Activated naive CD4-positive, alpha-beta T cell treated with anti-CD3 and anti-CD28 coated beads for 36 hours (primary cell): ENCODE results near the gene FASN. TPM values are rescaled to one million over a fixed set of nuclear protein-coding genes. Genes with fewer than 3 reads are reported as not detected.
A peak's percentile ranks its signal among the peaks of the same experiment; 100 is the strongest.

Source experiments
- CTCF ChIA-PET: fragments of 350-600 bp; sonication (Branson Sonifier 250); formaldehyde crosslinking; loops from one replicate; lab custom pipeline; 2021; ENCODE audit warnings: antibody characterized with exemption; lab: Charles Lee
- DNase-seq: peaks from one replicate; pipeline ENCODE4 v3.0.0-alpha.2; 2020
- H3K27ac Mint-ChIP-seq: one replicate; pipeline ENCODE4 v1.8.0; 2021; ENCODE audit warnings: mild to moderate bottlenecking, mixed read lengths
- H3K27me3 Mint-ChIP-seq: one replicate; pipeline ENCODE4 v1.8.0; 2021; ENCODE audit warnings: low read depth, mixed read lengths
- H3K36me3 Mint-ChIP-seq: one replicate; pipeline ENCODE4 v1.8.0; 2021; ENCODE audit warnings: low read depth, mixed read lengths
- H3K4me1 Mint-ChIP-seq: one replicate; pipeline ENCODE4 v1.8.0; 2021; ENCODE audit warnings: low read depth, mixed read lengths
- H3K4me3 Mint-ChIP-seq: one replicate; pipeline ENCODE4 v1.8.0; 2021; ENCODE audit warnings: mild to moderate bottlenecking, moderate library complexity, mixed read lengths
- H3K9me3 Mint-ChIP-seq: one replicate; pipeline ENCODE4 v1.8.0; 2021; ENCODE audit warnings: mixed read lengths
- intact Hi-C: fragments of 100-400 bp; cut with micrococcal nuclease; formaldehyde crosslinking; loops from one replicate; pipeline ENCODE4 v1.15.1; 2023
- total RNA-seq, 2 experiments: library from RNA; stranded (reverse); gene quantifications; one replicate each; pipeline ENCODE4 v1.2.3, GENCODE V29; 2021

FASN gene
- total RNA-seq, 2 experiments from 2014 or later: 183 to 195 TPM

GRCh38 chr17:82065638-82066303, 32.3 kb downstream of the FASN start, which contains the start of gene DUS1L:
TSS of gene DUS1L (minus strand) at chr17:82065804. CDS start at chr17:82065059, 745 bp downstream.
- no peaks in the 10 kb centered on the region for H3K36me3 Mint-ChIP-seq
- H3K27ac Mint-ChIP-seq: peak within 1 kb of the TSS; percentile 90
- peaks cover 14% of the 10 kb centered on the region for H3K4me1 Mint-ChIP-seq
- CTCF ChIA-PET: interaction anchor here (0.6 to 1.8 kb wide), 3 partner anchors 8 to 36 kb away, joined by 4 to 8 read pairs (median 4); no protein-coding TSS in a partner anchor
- no peaks in the 10 kb centered on the region for H3K27me3 Mint-ChIP-seq
- H3K9me3 Mint-ChIP-seq: no peaks in the 10 kb centered on the region
- peak; percentile 74 for DNase-seq
- H3K4me3 Mint-ChIP-seq: peak within 1 kb of the TSS; percentile 87
- intact Hi-C loops: loop anchor here (2.0 kb wide), 1 partner anchor 33 kb away; the partner anchor contains the start of gene FASN

- DNase-seq: no peak
- Mint-ChIP-seq H3K4me1 (peaks cover 14% of the 10 kb centered on the region), H3K27me3 (no peaks in the 10 kb centered on the region), H3K27ac (no peak overlapping the region), H3K9me3 (no peaks in the 10 kb centered on the region), H3K4me3 (peak overlapping the region; percentile 71), H3K36me3 (no peaks in the 10 kb centered on the region)
- intact Hi-C loops: loop anchor here (2.0 kb wide), 1 partner anchor 34 kb away; the partner anchor contains the start of gene FASN
- CTCF ChIA-PET: interaction anchor here (0.6 to 1.8 kb wide), 2 partner anchors 8 to 9 kb away, joined by 4 read pairs; no protein-coding TSS in a partner anchor
Observed at GRCh38 chr17:82065193-82065637, 32.8 kb downstream of the FASN start.

GRCh38 chr17:82064433-82065192, 33.4 kb downstream of the FASN start:
- intact Hi-C loops: loop anchor here (2.0 kb wide), 1 partner anchor 34 kb away; the partner anchor contains the start of gene FASN
- CTCF ChIA-PET: interaction anchor here (1.8 kb wide), 1 partner anchor 8 kb away, joined by 4 read pairs; no protein-coding TSS in a partner anchor
- no peaks in the 10 kb centered on the region for H3K9me3 Mint-ChIP-seq
- H3K4me1 Mint-ChIP-seq: peaks cover 14% of the 10 kb centered on the region
- no peak for DNase-seq
- peak overlapping the region; percentile 50 for H3K27ac Mint-ChIP-seq
- no peaks in the 10 kb centered on the region for H3K36me3 Mint-ChIP-seq
- H3K27me3 Mint-ChIP-seq: no peaks in the 10 kb centered on the region
- peak overlapping the region; percentile 71 for H3K4me3 Mint-ChIP-seq

- intact Hi-C loops: loop anchor here (2.0 kb wide), 1 partner anchor 35 kb away; the partner anchor contains the start of gene FASN
- Mint-ChIP-seq H3K36me3 (no peaks in the 10 kb centered on the region), H3K4me3 (peak overlapping the region; percentile 71), H3K4me1 (peaks cover 14% of the 10 kb centered on the region), H3K27me3 (no peaks in the 10 kb centered on the region), H3K27ac (peak overlapping the region; percentile 50), H3K9me3 (no peaks in the 10 kb centered on the region)
- CTCF ChIA-PET: interaction anchor here (0.6 kb wide), 1 partner anchor 96 kb away, joined by 3 read pairs; no protein-coding TSS in a partner anchor
- DNase-seq: no peak
Observed at GRCh38 chr17:82063424-82064415, 34.3 kb downstream of the FASN start.

- CTCF ChIA-PET: no interaction called here
- no peak overlapping the region for H3K27ac Mint-ChIP-seq
- peaks cover 14% of the 10 kb centered on the region for H3K4me1 Mint-ChIP-seq
- DNase-seq: no peak
- H3K4me3 Mint-ChIP-seq: no peak overlapping the region
- intact Hi-C loops: no loop called here
- H3K36me3 Mint-ChIP-seq: no peaks in the 10 kb centered on the region
- no peaks in the 10 kb centered on the region for H3K9me3 Mint-ChIP-seq
- H3K27me3 Mint-ChIP-seq: no peaks in the 10 kb centered on the region
Observed at GRCh38 chr17:82062984-82063368, 35.1 kb downstream of the FASN start.

GRCh38 chr17:82062076-82062983, 35.7 kb downstream of the FASN start:
- H3K4me3 Mint-ChIP-seq: no peak overlapping the region
- no peak overlapping the region for H3K27ac Mint-ChIP-seq
- peaks cover 2% of the 10 kb centered on the region for H3K36me3 Mint-ChIP-seq
- CTCF ChIA-PET: no interaction called here
- intact Hi-C loops: no loop called here
- H3K27me3 Mint-ChIP-seq: no peaks in the 10 kb centered on the region
- peaks cover 14% of the 10 kb centered on the region for H3K4me1 Mint-ChIP-seq
- no peaks in the 10 kb centered on the region for H3K9me3 Mint-ChIP-seq
- DNase-seq: no peak

- Mint-ChIP-seq H3K36me3 (peaks cover 2% of the 10 kb centered on the region), H3K9me3 (no peaks in the 10 kb centered on the region), H3K4me3 (no peak overlapping the region), H3K4me1 (peaks cover 10% of the 10 kb centered on the region), H3K27ac (no peak overlapping the region), H3K27me3 (no peaks in the 10 kb centered on the region)
- CTCF ChIA-PET: no interaction called here
- intact Hi-C loops: no loop called here
- no peak for DNase-seq
Observed at GRCh38 chr17:82061047-82061925, 36.8 kb downstream of the FASN start.

- no peak for DNase-seq
- Mint-ChIP-seq H3K27me3 (no peaks in the 10 kb centered on the region), H3K27ac (no peak overlapping the region), H3K4me1 (peaks cover 7% of the 10 kb centered on the region), H3K9me3 (no peaks in the 10 kb centered on the region), H3K36me3 (peaks cover 2% of the 10 kb centered on the region), H3K4me3 (no peak overlapping the region)
- intact Hi-C loops: no loop called here
- CTCF ChIA-PET: no interaction called here
Observed at GRCh38 chr17:82060614-82061013, 37.4 kb downstream of the FASN start.

GRCh38 chr17:82060001-82060380, 38.0 kb downstream of the FASN start:
- Mint-ChIP-seq H3K27me3 (no peaks in the 10 kb centered on the region), H3K27ac (no peak overlapping the region), H3K4me3 (no peak overlapping the region), H3K36me3 (peaks cover 2% of the 10 kb centered on the region), H3K9me3 (no peaks in the 10 kb centered on the region), H3K4me1 (peaks cover 7% of the 10 kb centered on the region)
- DNase-seq: no peak
- intact Hi-C loops: no loop called here
- CTCF ChIA-PET: interaction anchor here (1.0 kb wide), 1 partner anchor 11 kb away, joined by 4 read pairs; no protein-coding TSS in a partner anchor

- H3K36me3 Mint-ChIP-seq: peaks cover 2% of the 10 kb centered on the region
- H3K4me3 Mint-ChIP-seq: no peak overlapping the region
- DNase-seq: no peak
- H3K27me3 Mint-ChIP-seq: no peaks in the 10 kb centered on the region
- peaks cover 7% of the 10 kb centered on the region for H3K4me1 Mint-ChIP-seq
- intact Hi-C loops: no loop called here
- H3K9me3 Mint-ChIP-seq: no peaks in the 10 kb centered on the region
- CTCF ChIA-PET: interaction anchor here (1.0 kb wide), 1 partner anchor 11 kb away, joined by 4 read pairs; no protein-coding TSS in a partner anchor
- no peak overlapping the region for H3K27ac Mint-ChIP-seq
Observed at GRCh38 chr17:82059272-82060000, 38.6 kb downstream of the FASN start.
